ENCODE results near the gene TMEM131. TPM values are rescaled to one million over a fixed set of nuclear protein-coding genes. Genes with fewer than 3 reads are reported as not detected.
"Not testable (repeated sequence)": the region's sequence is repeated elsewhere in the genome, so short reads cannot be mapped to it uniquely, and the experiment has no call there.

TMEM131 gene
- total RNA-seq, 1 donor from 2014 or later: 20.0 TPM

DNA sequence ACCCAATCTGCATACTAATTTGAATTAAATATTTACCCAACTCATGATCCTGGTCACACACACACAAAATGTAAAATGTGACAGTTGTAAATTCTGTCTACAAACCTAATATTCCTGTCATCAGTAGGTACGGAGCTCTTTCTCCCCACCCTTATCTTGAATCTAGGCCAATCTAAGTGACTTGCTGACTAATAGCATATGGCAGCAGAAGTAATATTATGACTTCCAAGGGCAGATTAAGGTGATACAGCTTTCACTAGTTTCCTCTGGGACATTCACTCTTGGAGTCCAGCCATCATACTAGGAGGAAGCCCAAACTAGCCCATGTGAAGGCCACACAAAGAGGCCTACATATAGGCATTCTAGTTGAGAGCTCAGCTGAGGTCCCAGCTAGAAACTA, 89.4 kb downstream of the TMEM131 start:
- no peak for DNase-seq (ENCODE audit: low spot score in 2 of 2)
- H3K4me1 ChIP-seq: no peaks in the 10 kb centered on the region
- TF ChIP-seq CTCF (IDR thresholded peaks at IDR 0.05): no peak
- intact Hi-C loops (cut with DNase I): no loop called here
- H3K27me3 ChIP-seq: no peaks in the 10 kb centered on the region
- H3K27ac ChIP-seq: no peak overlapping the region
- H3K9me3 ChIP-seq: no peaks in the 10 kb centered on the region
- H3K4me3 ChIP-seq: no peak overlapping the region
- peaks cover 0 to 24% of the 10 kb centered on the region in 2 donors for H3K36me3 ChIP-seq

DNA sequence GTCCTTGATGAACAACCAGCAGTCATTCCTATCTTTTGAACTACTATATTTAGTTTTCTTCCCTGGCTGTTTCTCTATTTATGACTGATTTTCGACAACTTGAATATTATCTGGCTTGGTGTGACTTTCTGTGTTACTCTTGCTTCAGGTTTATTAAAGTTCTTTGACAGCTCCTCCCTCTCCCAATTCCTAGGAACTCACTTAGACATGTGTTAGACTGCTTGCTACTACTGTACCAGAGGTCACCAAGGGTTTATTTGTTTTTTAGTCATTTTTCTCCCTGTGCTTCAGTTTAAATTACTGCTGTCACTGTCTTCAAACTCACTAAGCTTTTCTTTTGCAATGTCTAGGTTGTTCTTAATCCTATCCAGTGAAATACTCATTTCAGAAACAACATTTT, 90.5 kb downstream of the TMEM131 start:
- Histone ChIP-seq H3K27me3 (no peaks in the 10 kb centered on the region), H3K27ac (no peak overlapping the region), H3K9me3 (no peaks in the 10 kb centered on the region), H3K4me1 (no peaks in the 10 kb centered on the region), H3K36me3 (peaks cover 0 to 24% of the 10 kb centered on the region in 2 donors), H3K4me3 (no peak overlapping the region)
- TF ChIP-seq CTCF (IDR thresholded peaks at IDR 0.05): no peak
- DNase-seq (ENCODE audit: low spot score in 2 of 2): no peak
- intact Hi-C loops (cut with DNase I): no loop called here

- no peak for TF ChIP-seq CTCF (IDR thresholded peaks at IDR 0.05)
- Histone ChIP-seq H3K27me3 (no peaks in the 10 kb centered on the region), H3K4me3 (no peak overlapping the region), H3K4me1 (no peaks in the 10 kb centered on the region), H3K36me3 (peaks cover 0 to 13% of the 10 kb centered on the region in 2 donors), H3K27ac (no peak overlapping the region), H3K9me3 (no peaks in the 10 kb centered on the region)
- intact Hi-C loops (cut with DNase I): no loop called here
- DNase-seq (ENCODE audit: low spot score in 2 of 2): no peak
Measured at GRCh38 chr2:97901862-97902261, 93.9 kb downstream of the TMEM131 start.

GRCh38 chr2:97900806-97901205, 94.9 kb downstream of the TMEM131 start:
- DNase-seq (ENCODE audit: low spot score in 2 of 2): no peak
- no peak overlapping the region for H3K4me3 ChIP-seq
- no peaks in the 10 kb centered on the region for H3K4me1 ChIP-seq
- no peaks in the 10 kb centered on the region for H3K27me3 ChIP-seq
- H3K9me3 ChIP-seq: no peaks in the 10 kb centered on the region
- H3K27ac ChIP-seq: no peak overlapping the region
- intact Hi-C loops (cut with DNase I): no loop called here
- no peak for TF ChIP-seq CTCF (IDR thresholded peaks at IDR 0.05)
- H3K36me3 ChIP-seq: peaks cover 0 to 3% of the 10 kb centered on the region in 2 donors

- H3K27me3 ChIP-seq; H3K27ac ChIP-seq; H3K9me3 ChIP-seq; DNase-seq (ENCODE audit: low spot score in 2 of 2); intact Hi-C loops (cut with DNase I); H3K36me3 ChIP-seq; H3K4me3 ChIP-seq; H3K4me1 ChIP-seq: not testable (repeated sequence)
Measured at GRCh38 chr2:97893042-97893441, 102.7 kb downstream of the TMEM131 start.

DNA sequence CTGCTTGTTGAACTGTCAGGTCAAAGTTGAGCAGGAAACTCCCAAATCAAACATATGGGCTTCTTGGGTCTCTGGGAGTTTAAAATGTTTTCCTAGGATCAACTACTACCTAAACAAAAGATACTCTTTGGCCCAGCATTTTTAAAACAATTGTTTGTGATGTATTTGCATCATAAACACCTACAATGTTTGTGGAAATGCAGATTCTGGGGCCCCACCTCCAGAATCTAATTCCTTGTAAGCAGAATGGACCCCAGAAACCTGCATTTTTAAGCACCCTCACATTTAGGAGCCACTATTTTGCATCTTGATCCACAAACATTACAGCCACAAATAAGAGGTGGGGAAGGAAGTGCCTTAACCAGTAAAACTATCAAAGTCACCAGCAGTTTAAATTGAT, 104.1 kb downstream of the TMEM131 start:
- intact Hi-C loops (cut with DNase I): no loop called here
- no peak overlapping the region for H3K4me3 ChIP-seq
- DNase-seq (ENCODE audit: low spot score in 2 of 2): no peak
- H3K27ac ChIP-seq: no peak overlapping the region
- no peaks in the 10 kb centered on the region for H3K27me3 ChIP-seq
- H3K9me3 ChIP-seq: peaks cover 0 to 3% of the 10 kb centered on the region in 2 donors
- no peak for TF ChIP-seq CTCF (IDR thresholded peaks at IDR 0.05)
- H3K36me3 ChIP-seq: peaks cover 10 to 12% of the 10 kb centered on the region in 2 donors
- H3K4me1 ChIP-seq: no peaks in the 10 kb centered on the region

Data from ascending aorta (tissue), 2 donors.